Endothelial cell of umbilical vein (primary cell): Measurements from ENCODE around the gene FOXN1. TPM values are rescaled to one million over a fixed set of nuclear protein-coding genes. Genes with fewer than 3 reads are reported as not detected.

Experiments used
- BruUV-seq: library from RNA; stranded (reverse); fragments of 400-500 nt; replicated peaks from 2 replicates; lab custom pipeline; 2021; lab: Mats Ljungman, UMichigan
- CTCF ChIA-PET: fragments of 300-600, 350-600 bp; sonication (Branson Sonifier 250); formaldehyde crosslinking; loops from one replicate; lab custom pipeline; 2021; ENCODE audit warnings: antibody characterized with exemption, inconsistent platforms; lab: Charles Lee
- POLR2A ChIA-PET: fragments of 300-600, 350-600 bp; sonication (Branson Sonifier 250); formaldehyde crosslinking; loops from one replicate; lab custom pipeline; 2021; ENCODE audit warnings: antibody characterized with exemption, inconsistent platforms; lab: Charles Lee
- DNase-seq: peaks from one replicate; pipeline ENCODE4 v3.0.0-alpha.2; 2011; ENCODE audit warnings: low read depth, low spot score
- FAIRE-seq: peaks from 2 replicates; lab custom pipeline; 2011; peaks lifted over from hg19 to GRCh38; lab: Jason Lieb, UNC
- H2AFZ ChIP-seq: 2 replicates; pipeline ENCODE4 v1.6.0; 2012; ENCODE audit warnings: low read depth, low read length, control low read depth, inconsistent platforms
- H3K27ac ChIP-seq: 2 replicates; pipeline ENCODE4 v1.5.1; 2011; ENCODE audit warnings: low read depth, mild to moderate bottlenecking, control low read depth, low read length, moderate library complexity; ENCODE audit not compliant: insufficient read depth
- H3K27me3 ChIP-seq, 2 experiments: 2 replicates each; pipeline versions ENCODE4 v1.6.0 to v1.6.1; 2011; ENCODE audit warnings: low read length in 2 of 2, mixed read lengths in 1 of 2; ENCODE audit not compliant: control insufficient read depth in 2 of 2, insufficient read depth in 2 of 2
- H3K36me3 ChIP-seq, 2 experiments: 2 replicates in 1 of 2; 3 replicates in 1 of 2; pipeline ENCODE4 v1.5.1; 2011; ENCODE audit warnings: low read length in 2 of 2, mild to moderate bottlenecking in 1 of 2, moderate library complexity in 1 of 2; ENCODE audit not compliant: control insufficient read depth in 2 of 2, insufficient read depth in 2 of 2; ENCODE audit errors: extremely low read depth in 1 of 2
- H3K4me1 ChIP-seq: 3 replicates; pipeline ENCODE4 v1.5.1; 2011; ENCODE audit warnings: mild to moderate bottlenecking, low read length; ENCODE audit not compliant: control insufficient read depth, insufficient read depth; ENCODE audit errors: extremely low read depth
- H3K4me2 ChIP-seq: 2 replicates; pipeline ENCODE4 v1.6.1; 2011; ENCODE audit warnings: low read length, control low read depth, mixed read lengths; ENCODE audit not compliant: insufficient read depth
- H3K4me3 ChIP-seq, 3 experiments: fragments of 200-600 bp in 1 of 3; sonication (generic), shearing (Covaris generic) in 1 of 3; replicated peaks in 1 of 3; 2 replicates each; pipeline ENCODE4 v1.5.1; 2011 to 2016; ENCODE audit warnings: control low read depth in 3 of 3, low read length in 3 of 3, mild to moderate bottlenecking in 2 of 3, inconsistent platforms in 1 of 3, low read depth in 1 of 3, moderate library complexity in 1 of 3; ENCODE audit not compliant: insufficient read depth in 1 of 3
- H3K79me2 ChIP-seq: 2 replicates; pipeline ENCODE4 v1.6.0; 2012; ENCODE audit warnings: low read length, inconsistent platforms; ENCODE audit not compliant: control insufficient read depth, insufficient read depth
- H3K9ac ChIP-seq: replicated peaks from 2 replicates; pipeline ENCODE3; 2011; ENCODE audit warnings: low read length, control low read depth; ENCODE audit not compliant: insufficient read depth; ENCODE audit errors: extremely low read depth
- H3K9me1 ChIP-seq: replicated peaks from 3 replicates; pipeline ENCODE4 v1.6.0; 2011; ENCODE audit warnings: mild to moderate bottlenecking, low read length; ENCODE audit not compliant: control insufficient read depth, insufficient read depth; ENCODE audit errors: extremely low read depth
- H3K9me3 ChIP-seq: replicated peaks from 2 replicates; pipeline ENCODE4 v1.5.1; 2012; ENCODE audit warnings: low read length, inconsistent platforms; ENCODE audit not compliant: control insufficient read depth, insufficient read depth
- H4K20me1 ChIP-seq: replicated peaks from 2 replicates; pipeline ENCODE3; 2011; ENCODE audit warnings: mild to moderate bottlenecking, low read length; ENCODE audit not compliant: control insufficient read depth, insufficient read depth; ENCODE audit errors: extremely low read depth
- EZH2 ChIP-seq: IDR thresholded peaks from 2 replicates; pipeline ENCODE4 v1.6.1; 2012; ENCODE audit warnings: borderline replicate concordance, low read depth, mild to moderate bottlenecking, moderate library complexity, low read length, inconsistent platforms; ENCODE audit not compliant: severe bottlenecking
- FOS ChIP-seq: IDR thresholded peaks from 2 replicates; pipeline ENCODE4 v1.6.1; 2011; ENCODE audit warnings: mild to moderate bottlenecking, low read length, moderate library complexity, borderline replicate concordance; ENCODE audit not compliant: insufficient read depth
- GATA2 ChIP-seq: IDR thresholded peaks from 2 replicates; pipeline ENCODE4 v1.7.0; 2011; ENCODE audit warnings: low read depth, mild to moderate bottlenecking, moderate library complexity, mixed read lengths, low read length; ENCODE audit not compliant: insufficient read length, insufficient read depth
- JUN ChIP-seq: IDR thresholded peaks from 2 replicates; pipeline ENCODE4 v1.6.1; 2011; ENCODE audit warnings: borderline replicate concordance, low read depth; ENCODE audit not compliant: insufficient read length, insufficient read depth
- MYC ChIP-seq: IDR thresholded peaks from one replicate; pipeline ENCODE4 v1.6.1; 2011; ENCODE audit warnings: mild to moderate bottlenecking, low read depth, low read length
- POLR2A ChIP-seq: IDR thresholded peaks from 2 replicates; pipeline ENCODE4 v1.6.1; 2012; ENCODE audit warnings: low read depth, mild to moderate bottlenecking, control low read depth, low read length
- POLR2AphosphoS5 ChIP-seq: IDR thresholded peaks from 2 replicates; pipeline ENCODE4 v1.6.1; 2012; ENCODE audit warnings: low read depth, mild to moderate bottlenecking, control low read depth, low read length, moderate library complexity; ENCODE audit not compliant: insufficient read depth
- dilution Hi-C: fragments of 300-500 bp; cut with MboI; formaldehyde crosslinking; loops from one replicate; pipeline ENCODE4 v1.15.0; 2019; ENCODE audit warnings: low sequenced_read_pairs; ENCODE audit not compliant: extremely low pct_ligation_motif_present
- intact Hi-C: fragments of 100-400 bp; cut with micrococcal nuclease; formaldehyde crosslinking; loops from one replicate; pipeline ENCODE4 v1.10.0; 2022
- polyA plus RNA-seq, 4 experiments: library from polyadenylated mRNA; depleted of rRNA in 3 of 4; stranded (reverse) in 3 of 4; unstranded in 1 of 4; fragments of >200 nt; gene quantifications; 2 replicates each; pipeline versions ENCODE4 v1.2.1 to v1.2.3, GENCODE V29; 2011 to 2012; ENCODE audit warnings: missing spikeins in 1 of 4
- total RNA-seq: library from RNA; stranded (reverse); gene quantifications from 2 replicates; pipeline ENCODE4 v1.2.3, GENCODE V29; 2021
- TF ChIP-seq, protein P1 (sequence below): IDR thresholded peaks from 2 replicates; pipeline ENCODE4 v1.6.1; 2011; ENCODE audit not compliant: insufficient read depth, insufficient read length
- TF ChIP-seq, protein P2 (sequence below), 2 donors: IDR thresholded peaks; 1 replicate in 1 of 2; 2 replicates in 1 of 2; pipeline ENCODE4 v1.5.1; 2011; ENCODE audit warnings: low read length in 2 of 2, mild to moderate bottlenecking in 2 of 2, moderate library complexity in 2 of 2, control low read depth in 1 of 2, inconsistent platforms in 1 of 2, low read depth in 1 of 2; ENCODE audit not compliant: insufficient read depth in 1 of 2; ENCODE audit errors: extremely low read depth in 1 of 2

FOXN1 gene
- total and polyA plus RNA-seq, 2 donors (not counting 3 experiments of a cell fraction or from before 2014, with no cell fraction given) = not detected

GRCh38 chr17:28506763-28507487, 777 bp downstream of the FOXN1 start:
- Histone ChIP-seq H3K4me1 (no peaks in the 10 kb centered on the region), H3K9me1 (no peaks in the 10 kb centered on the region), H3K79me2 (no peaks in the 10 kb centered on the region), H3K9ac (no peak overlapping the region), H3K4me3 (no peak overlapping the region), H3K27ac (no peak overlapping the region), H2AFZ (no peak overlapping the region), H4K20me1 (no peaks in the 10 kb centered on the region), H3K36me3 (no peaks in the 10 kb centered on the region), H3K4me2 (no peak overlapping the region), H3K27me3 (peaks cover 19 to 26% of the 10 kb centered on the region in 2 experiments), H3K9me3 (no peaks in the 10 kb centered on the region)
- dilution Hi-C loops (no loop called here), intact Hi-C loops (no loop called here)
- CTCF ChIA-PET = interaction anchor here (0.6 to 1.1 kb wide), 2 partner anchors 11 to 20 kb away, joined by 3 to 4 read pairs; no protein-coding TSS in a partner anchor
- BruUV-seq = no TSS peak
- POLR2A ChIA-PET = no interaction called here
- TF ChIP-seq FOS (no peak), EZH2 (no peak), JUN (no peak), POLR2A (no peak), POLR2AphosphoS5 (no peak), GATA2 (no peak), MYC (no peak)
- TF ChIP-seq, protein P1, sequence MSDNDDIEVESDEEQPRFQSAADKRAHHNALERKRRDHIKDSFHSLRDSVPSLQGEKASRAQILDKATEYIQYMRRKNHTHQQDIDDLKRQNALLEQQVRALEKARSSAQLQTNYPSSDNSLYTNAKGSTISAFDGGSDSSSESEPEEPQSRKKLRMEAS = no peak
- TF ChIP-seq, protein P2, sequence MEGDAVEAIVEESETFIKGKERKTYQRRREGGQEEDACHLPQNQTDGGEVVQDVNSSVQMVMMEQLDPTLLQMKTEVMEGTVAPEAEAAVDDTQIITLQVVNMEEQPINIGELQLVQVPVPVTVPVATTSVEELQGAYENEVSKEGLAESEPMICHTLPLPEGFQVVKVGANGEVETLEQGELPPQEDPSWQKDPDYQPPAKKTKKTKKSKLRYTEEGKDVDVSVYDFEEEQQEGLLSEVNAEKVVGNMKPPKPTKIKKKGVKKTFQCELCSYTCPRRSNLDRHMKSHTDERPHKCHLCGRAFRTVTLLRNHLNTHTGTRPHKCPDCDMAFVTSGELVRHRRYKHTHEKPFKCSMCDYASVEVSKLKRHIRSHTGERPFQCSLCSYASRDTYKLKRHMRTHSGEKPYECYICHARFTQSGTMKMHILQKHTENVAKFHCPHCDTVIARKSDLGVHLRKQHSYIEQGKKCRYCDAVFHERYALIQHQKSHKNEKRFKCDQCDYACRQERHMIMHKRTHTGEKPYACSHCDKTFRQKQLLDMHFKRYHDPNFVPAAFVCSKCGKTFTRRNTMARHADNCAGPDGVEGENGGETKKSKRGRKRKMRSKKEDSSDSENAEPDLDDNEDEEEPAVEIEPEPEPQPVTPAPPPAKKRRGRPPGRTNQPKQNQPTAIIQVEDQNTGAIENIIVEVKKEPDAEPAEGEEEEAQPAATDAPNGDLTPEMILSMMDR (IDR thresholded peaks at IDR 0.05; ENCODE audit: extremely low read depth in 1 of 2, insufficient read depth in 1 of 2, low read depth in 1 of 2, low read length in 2 of 2) = no peak
- no peak for FAIRE-seq
- no peak for DNase-seq
